ENCODE measurements around the gene LRP1-AS.
"Not testable (repeated sequence)": the region's sequence is repeated elsewhere in the genome, so short reads cannot be mapped to it uniquely, and the experiment has no call there.

LRP1-AS gene

GRCh38 chr12:57138526-57139272 lies 8.7 kb downstream of the LRP1-AS start:
- no peak for DNase-seq

- DNase-seq = no peak
Observed at GRCh38 chr12:57135527-57136326, 11.7 kb downstream of the LRP1-AS start.

GRCh38 chr12:57134949-57135348 lies 12.5 kb downstream of the LRP1-AS start:
- no peak for DNase-seq

GRCh38 chr12:57133916-57134315 lies 13.5 kb downstream of the LRP1-AS start:
- no peak for DNase-seq

- DNase-seq = no peak
Observed at GRCh38 chr12:57133013-57133569, 14.3 kb downstream of the LRP1-AS start.

GRCh38 chr12:57131896-57132744 lies 15.3 kb downstream of the LRP1-AS start:
- no peak for DNase-seq

- DNase-seq = no peak
Observed at GRCh38 chr12:57130941-57131340, 16.5 kb downstream of the LRP1-AS start.

GRCh38 chr12:57129889-57130288 lies 17.5 kb downstream of the LRP1-AS start:
- DNase-seq = no peak

- DNase-seq = no peak
Observed at GRCh38 chr12:57129321-57129842, 18.0 kb downstream of the LRP1-AS start.

- no peak for DNase-seq
Observed at GRCh38 chr12:57128519-57129247, 18.7 kb downstream of the LRP1-AS start.

- peak; percentile 73 for DNase-seq
Observed at GRCh38 chr12:57127726-57128518, 19.5 kb downstream of the LRP1-AS start, which contains the start of gene LRP1. LRP1 (plus strand) TSS chr12:57128483; CDS start chr12:57128965, 482 bp downstream.

- DNase-seq = peak; percentile 54
Observed at GRCh38 chr12:57127101-57127725, 20.2 kb downstream of the LRP1-AS start.

- DNase-seq = no peak
Observed at GRCh38 chr12:57126561-57126960, 20.9 kb downstream of the LRP1-AS start.

- no peak for DNase-seq
Observed at GRCh38 chr12:57126061-57126460, 21.4 kb downstream of the LRP1-AS start.

- DNase-seq = peak; percentile 53
Observed at GRCh38 chr12:57124261-57124877, 23.1 kb downstream of the LRP1-AS start.

GRCh38 chr12:57123813-57124212 lies 23.6 kb downstream of the LRP1-AS start:
- DNase-seq = no peak

GRCh38 chr12:57120718-57121117 lies 26.7 kb downstream of the LRP1-AS start:
- DNase-seq = not testable (repeated sequence)

GRCh38 chr12:57119294-57120085 lies 27.9 kb downstream of the LRP1-AS start:
- DNase-seq = no peak

GRCh38 chr12:57118711-57119271 lies 28.6 kb downstream of the LRP1-AS start:
- DNase-seq = no peak

Data from activated CD4-positive, alpha-beta T cell treated with anti-CD3 and anti-CD28 coated beads for 1 hour (primary cell).